Right ventricle myocardium superior (tissue), 1 donor: ENCODE data around the gene UBR3. TPM values are rescaled to one million over a fixed set of nuclear protein-coding genes. Genes with fewer than 3 reads are reported as not detected.
"Not testable (repeated sequence)": the region's sequence is repeated elsewhere in the genome, so short reads cannot be mapped to it uniquely, and the experiment has no call there.

Experiments
- ATAC-seq: fragments of 200-7000 bp; cut with Tn5 transposase; one replicate; pipeline ENCODE4 v1.9.1; 2020; ENCODE audit warnings: mild to moderate bottlenecking; ENCODE audit not compliant: poor library complexity
- DNase-seq: peaks from one replicate; pipeline ENCODE4 v3.0.0-alpha.2; 2020
- intact Hi-C: fragments of 100-400 bp; cut with DNase I; formaldehyde crosslinking; loops from one replicate; pipeline ENCODE4 v1.11.2; 2022
- total RNA-seq: library from RNA; stranded (reverse); fragmentation: NEBNext Ultra II Directional; extraction: Animal tissue kit (Norgen Biotek cat#: 25700); gene quantifications from one replicate; pipeline ENCODE4 v1.2.1, GENCODE V29; 2021
- donor health status: DM: no; HTN: yes; CAD: no; lungs with severe emphysema.

The UBR3 gene
- total RNA-seq, 1 donor from 2014 or later = 112 TPM

GRCh38 chr2:169818241-169818640, 9.0 kb upstream of the UBR3 start:
- ATAC-seq = no peak
- intact Hi-C loops = no loop called here
- DNase-seq = no peak

GRCh38 chr2:169819106-169819505, 8.1 kb upstream of the UBR3 start:
- ATAC-seq (no peak), DNase-seq (no peak)
- intact Hi-C loops = no loop called here

GRCh38 chr2:169820101-169820500, 7.2 kb upstream of the UBR3 start:
- ATAC-seq, DNase-seq: not testable (repeated sequence)
- intact Hi-C loops = loop anchor here (5.0 kb wide), 1 partner anchor 107 kb away; no protein-coding TSS in a partner anchor

- intact Hi-C loops = loop anchor here (5.0 kb wide), 1 partner anchor 105 kb away; no protein-coding TSS in a partner anchor
- DNase-seq (no peak), ATAC-seq (no peak)
These were observed 5.2 kb upstream of the UBR3 start for GRCh38 chr2:169822036-169822435.

GRCh38 chr2:169822785-169823392, 4.4 kb upstream of the UBR3 start:
- intact Hi-C loops = loop anchor here (5.0 kb wide), 1 partner anchor 104 kb away; no protein-coding TSS in a partner anchor
- DNase-seq (no peak), ATAC-seq (no peak)

- no peak for ATAC-seq
- intact Hi-C loops = loop anchor here (5.0 kb wide), 1 partner anchor 103 kb away; no protein-coding TSS in a partner anchor
- DNase-seq = no peak
These were observed 3.3 kb upstream of the UBR3 start for GRCh38 chr2:169823996-169824372.

GRCh38 chr2:169824373-169825333, 2.6 kb upstream of the UBR3 start, which contains the start of gene METTL5:
Gene METTL5, minus strand, starts transcription at chr2:169824905. Its CDS starts 308 bp downstream, at chr2:169824597.
- ATAC-seq (peak; percentile 82), DNase-seq (peak; percentile 92)
- intact Hi-C loops = loop anchor here (5.0 kb wide), 2 partner anchors 53 to 103 kb away; no protein-coding TSS in a partner anchor

- ATAC-seq = peak; percentile 66
- peak; percentile 50 for DNase-seq
- intact Hi-C loops = loop anchor here (5.0 kb wide), 1 partner anchor 49 kb away; no protein-coding TSS in a partner anchor
These were observed 1.0 kb downstream of the UBR3 start for GRCh38 chr2:169828141-169828811.

- DNase-seq (no peak), ATAC-seq (no peak)
- intact Hi-C loops = no loop called here
These were observed 7.1 kb downstream of the UBR3 start for GRCh38 chr2:169834401-169834800.

GRCh38 chr2:169838743-169839489, 11.7 kb downstream of the UBR3 start:
- no peak for DNase-seq
- ATAC-seq = peak; percentile 73
- intact Hi-C loops = no loop called here

- intact Hi-C loops = no loop called here
- ATAC-seq (peak; percentile 60), DNase-seq (no peak)
These were observed 12.9 kb downstream of the UBR3 start for GRCh38 chr2:169839954-169840746.

- intact Hi-C loops = no loop called here
- ATAC-seq = peak; percentile 16
These were observed 13.5 kb downstream of the UBR3 start for GRCh38 chr2:169840747-169841142.

GRCh38 chr2:169841625-169842024, 14.4 kb downstream of the UBR3 start:
- ATAC-seq, DNase-seq, intact Hi-C loops: not testable (repeated sequence)

More at GRCh38 chr2:169840747-169841142, 13.5 kb downstream of the UBR3 start:
- no peak for DNase-seq

- intact Hi-C loops = no loop called here
- no peak for DNase-seq
- ATAC-seq = no peak
These were observed 17.8 kb downstream of the UBR3 start for GRCh38 chr2:169845016-169845415.

- ATAC-seq = peak; percentile 40
- intact Hi-C loops, DNase-seq: not testable (repeated sequence)
These were observed 21.9 kb downstream of the UBR3 start for GRCh38 chr2:169848959-169849693.

- intact Hi-C loops = no loop called here
- ATAC-seq (no peak), DNase-seq (no peak)
These were observed 22.5 kb downstream of the UBR3 start for GRCh38 chr2:169849710-169850109.
